SIG-M5 (cell line): ENCODE results near the gene UGT1A4.
"Not testable (repeated sequence)": the region's sequence is repeated elsewhere in the genome, so short reads cannot be mapped to it uniquely, and the experiment has no call there.

Experiments
- DNase-seq: peaks from one replicate; lab custom pipeline; 2025; lab: John Stamatoyannopoulos, UW

The UGT1A4 gene

GRCh38 chr2:233700028-233700635 lies 18.4 kb upstream of the UGT1A4 start:
- no peak for DNase-seq

DNA sequence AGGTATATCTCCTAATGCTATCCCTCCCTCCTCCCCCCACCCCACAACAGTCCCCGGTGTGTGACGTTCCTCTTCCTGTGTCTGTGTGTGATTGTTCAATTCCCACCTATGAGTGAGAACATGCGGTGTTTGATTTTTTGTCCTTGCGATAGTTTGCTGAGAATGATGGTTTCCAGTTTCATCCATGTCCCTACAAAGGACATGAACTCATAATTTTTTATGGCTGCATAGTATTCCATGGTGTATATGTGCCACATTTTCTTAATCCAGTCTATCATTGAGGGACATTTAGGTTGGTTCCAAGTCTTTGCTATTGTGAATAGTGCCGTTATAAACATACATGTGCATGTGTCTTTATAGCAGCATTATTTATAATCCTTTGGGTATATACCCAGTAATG lies 17.7 kb upstream of the UGT1A4 start:
- DNase-seq = not testable (repeated sequence)

DNA sequence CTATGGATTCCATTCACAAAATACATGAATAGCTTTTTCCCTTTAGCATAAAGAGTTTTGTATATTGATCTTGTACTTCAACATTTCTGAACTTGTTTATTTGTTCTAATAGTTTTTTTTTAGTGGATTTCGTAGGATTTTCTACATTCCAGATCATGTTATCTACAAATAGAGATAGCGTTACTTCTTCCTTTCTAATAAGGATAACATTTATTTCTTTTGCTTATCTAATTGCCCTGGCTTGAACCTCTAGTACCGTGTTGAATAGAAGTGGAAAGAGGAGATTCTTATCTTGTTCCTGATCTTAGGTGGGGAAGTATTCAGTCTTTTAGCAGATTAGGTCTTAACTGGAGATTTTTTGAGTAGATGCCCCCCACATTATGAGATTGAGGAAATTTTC lies 16.3 kb upstream of the UGT1A4 start:
- no peak for DNase-seq

DNA sequence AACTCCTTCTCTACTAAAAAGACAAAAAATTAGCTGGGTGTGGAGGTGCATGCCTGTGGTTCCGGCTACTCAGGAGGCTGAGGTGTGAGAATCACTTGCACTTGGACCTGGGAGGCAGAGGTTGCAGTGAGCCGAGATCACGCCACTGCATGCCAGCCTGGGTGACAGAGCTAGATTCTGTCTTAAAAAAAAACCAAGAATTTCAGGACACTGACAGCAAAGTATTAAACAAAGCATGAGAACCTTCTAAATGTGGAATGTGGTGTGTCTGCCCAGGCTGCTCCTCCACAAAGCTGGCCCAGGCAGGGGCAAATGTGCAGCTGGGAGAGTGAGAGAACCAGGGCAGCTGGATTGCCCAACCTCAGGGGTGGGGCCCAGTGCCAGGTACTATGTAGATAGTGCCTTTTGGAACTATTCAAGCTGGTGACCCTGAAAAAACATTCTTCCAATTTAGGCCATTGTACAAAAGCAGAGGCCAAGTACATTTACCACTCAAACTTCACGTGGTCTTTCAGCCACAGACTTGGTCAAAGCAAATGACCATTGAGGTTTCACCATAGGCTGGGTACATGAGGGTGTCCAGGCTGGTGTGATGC lies 12.5 kb upstream of the UGT1A4 start:
- DNase-seq = no peak

DNA sequence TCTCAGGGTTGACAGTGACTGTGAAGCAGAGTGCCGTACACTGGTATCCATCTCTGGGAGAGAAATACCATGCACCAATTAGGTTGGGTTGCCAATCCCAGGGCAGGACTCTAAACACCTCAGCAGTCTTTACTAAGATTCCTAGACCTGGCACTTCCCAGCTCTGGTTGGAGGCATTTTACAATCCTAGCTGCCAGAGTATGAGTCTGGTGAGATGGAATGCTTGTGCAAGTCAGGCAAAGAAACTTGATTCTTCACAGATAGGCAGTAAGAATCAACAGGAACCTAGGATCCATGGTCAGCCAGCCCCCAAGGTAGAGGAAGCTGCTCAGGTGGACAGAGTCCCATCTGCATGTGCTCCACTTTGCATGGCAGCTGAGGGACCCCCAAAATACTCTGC lies 11.8 kb upstream of the UGT1A4 start:
- DNase-seq = no peak

- DNase-seq = no peak
These were observed 10.4 kb upstream of the UGT1A4 start for GRCh38 chr2:233707940-233708644.

DNA sequence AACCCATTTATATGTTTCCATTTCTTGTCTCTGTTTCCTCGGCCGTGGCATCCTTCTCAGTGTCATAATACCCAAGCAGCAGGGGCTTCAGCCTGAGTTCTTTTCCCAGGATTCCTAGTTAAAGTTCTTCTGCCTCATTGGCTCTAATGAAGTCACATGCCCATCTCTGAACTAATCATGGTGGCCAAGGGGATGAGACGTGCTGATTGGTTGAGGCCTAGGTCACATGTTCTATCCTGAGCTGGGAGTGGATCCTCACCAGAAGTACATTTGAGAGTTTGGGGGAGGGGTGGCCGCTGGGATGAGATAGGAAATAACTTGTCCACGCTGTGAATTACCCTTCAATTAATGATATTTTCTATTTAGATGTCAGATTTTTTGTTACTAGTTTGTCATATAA lies 9.6 kb upstream of the UGT1A4 start:
- DNase-seq = no peak

DNA sequence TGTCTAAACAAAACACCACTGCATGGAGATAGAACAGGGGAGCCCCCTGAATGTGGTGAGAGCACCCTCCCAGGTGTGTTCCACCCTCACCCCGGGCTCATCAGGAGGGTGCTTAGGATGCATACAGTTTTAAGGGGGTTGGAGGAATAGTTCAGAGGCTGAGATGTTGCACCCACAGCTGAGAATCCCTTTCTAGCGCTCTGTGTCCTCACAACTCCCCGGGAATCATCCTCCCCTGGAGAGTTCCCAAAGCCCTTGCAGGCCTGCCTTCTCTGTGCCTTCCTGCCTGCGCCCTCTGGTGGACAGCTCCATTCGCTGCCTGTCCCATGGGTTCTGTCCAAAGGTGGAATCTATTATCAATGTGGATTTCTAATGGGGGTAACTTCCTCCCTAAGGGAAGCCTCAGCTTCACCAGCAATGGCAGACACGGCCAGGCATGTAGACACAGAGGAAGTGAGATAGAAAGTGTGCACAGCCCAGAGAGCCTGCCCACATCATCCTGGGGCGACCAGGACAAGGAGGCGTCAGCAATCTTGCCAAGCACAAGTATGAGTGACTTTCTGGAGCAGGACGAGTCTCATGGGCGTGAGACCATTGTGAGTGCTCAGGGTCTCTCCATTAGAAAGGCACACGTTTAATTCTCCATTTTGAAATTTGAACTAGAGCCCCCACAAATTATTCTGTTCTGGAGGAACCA lies 7.1 kb upstream of the UGT1A4 start:
- no peak for DNase-seq

DNA sequence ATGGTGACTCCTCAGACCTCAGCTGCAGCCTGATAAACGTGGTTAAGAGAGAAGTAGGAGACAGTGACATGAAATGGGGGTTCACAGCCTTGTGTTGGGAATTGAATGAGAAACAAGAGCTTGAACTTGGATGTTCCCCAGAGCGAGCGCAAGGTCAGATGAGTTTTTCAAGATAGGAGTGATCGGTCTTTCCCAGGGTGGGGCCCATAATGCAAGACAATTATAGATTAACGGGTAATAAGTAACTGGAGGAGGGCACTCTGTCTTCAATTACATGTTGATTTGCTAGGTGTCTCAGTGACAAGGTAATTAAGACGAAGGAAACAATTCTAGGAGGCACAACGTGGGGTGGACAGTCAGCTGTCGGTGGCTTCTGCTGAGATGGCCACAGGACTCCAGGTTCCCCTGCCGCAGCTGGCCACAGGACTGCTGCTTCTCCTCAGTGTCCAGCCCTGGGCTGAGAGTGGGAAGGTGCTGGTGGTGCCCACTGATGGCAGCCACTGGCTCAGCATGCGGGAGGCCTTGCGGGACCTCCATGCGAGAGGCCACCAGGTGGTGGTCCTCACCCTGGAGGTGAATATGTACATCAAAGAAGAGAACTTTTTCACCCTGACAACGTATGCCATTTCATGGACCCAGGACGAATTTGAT lies 5.8 kb upstream of the UGT1A4 start, which contains the start of gene UGT1A5:
Gene UGT1A5 (plus strand): TSS at position 297 of the 651 bp plus-strand sequence. CDS start 85 bp downstream, at position 382.
- no peak for DNase-seq

DNA sequence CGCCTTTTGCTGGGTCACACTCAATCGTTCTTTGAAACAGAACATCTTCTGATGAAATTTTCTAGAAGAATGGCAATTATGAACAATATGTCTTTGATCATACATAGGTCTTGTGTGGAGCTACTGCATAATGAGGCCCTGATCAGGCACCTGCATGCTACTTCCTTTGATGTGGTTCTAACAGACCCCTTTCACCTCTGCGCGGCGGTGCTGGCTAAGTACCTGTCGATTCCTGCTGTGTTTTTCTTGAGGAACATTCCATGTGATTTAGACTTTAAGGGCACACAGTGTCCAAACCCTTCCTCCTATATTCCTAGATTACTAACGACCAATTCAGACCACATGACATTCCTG lies 5.3 kb upstream of the UGT1A4 start:
- no peak for DNase-seq

GRCh38 chr2:233714121-233714520 lies 4.4 kb upstream of the UGT1A4 start:
- no peak for DNase-seq

DNA sequence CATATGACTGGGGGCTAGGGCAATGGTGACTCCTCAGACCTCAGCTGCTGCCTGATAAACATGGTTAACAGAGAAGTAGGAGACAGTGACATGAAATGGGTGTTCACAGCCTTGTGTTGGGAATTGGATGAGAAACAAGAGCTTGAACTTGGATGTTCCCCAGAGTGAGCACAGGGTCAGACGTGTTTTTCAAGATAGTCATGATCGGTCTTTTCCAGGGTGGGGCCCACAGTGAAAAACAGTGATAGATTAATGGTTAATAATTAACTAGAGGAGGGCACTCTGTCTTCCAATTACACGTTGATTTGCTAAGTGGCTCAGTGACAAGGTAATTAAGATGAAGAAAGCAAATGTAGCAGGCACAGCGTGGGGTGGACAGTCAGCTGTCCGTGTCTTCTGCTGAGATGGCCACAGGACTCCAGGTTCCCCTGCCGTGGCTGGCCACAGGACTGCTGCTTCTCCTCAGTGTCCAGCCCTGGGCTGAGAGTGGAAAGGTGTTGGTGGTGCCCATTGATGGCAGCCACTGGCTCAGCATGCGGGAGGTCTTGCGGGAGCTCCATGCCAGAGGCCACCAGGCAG lies 10.3 kb downstream of the UGT1A4 start, which contains the start of gene UGT1A3:
Gene UGT1A3 (plus strand): TSS at position 320 of the 579 bp plus-strand sequence. CDS start 85 bp downstream, at position 405.
- no peak for DNase-seq

GRCh38 chr2:233736868-233737653 lies 18.5 kb downstream of the UGT1A4 start:
- DNase-seq = not testable (repeated sequence)

DNA sequence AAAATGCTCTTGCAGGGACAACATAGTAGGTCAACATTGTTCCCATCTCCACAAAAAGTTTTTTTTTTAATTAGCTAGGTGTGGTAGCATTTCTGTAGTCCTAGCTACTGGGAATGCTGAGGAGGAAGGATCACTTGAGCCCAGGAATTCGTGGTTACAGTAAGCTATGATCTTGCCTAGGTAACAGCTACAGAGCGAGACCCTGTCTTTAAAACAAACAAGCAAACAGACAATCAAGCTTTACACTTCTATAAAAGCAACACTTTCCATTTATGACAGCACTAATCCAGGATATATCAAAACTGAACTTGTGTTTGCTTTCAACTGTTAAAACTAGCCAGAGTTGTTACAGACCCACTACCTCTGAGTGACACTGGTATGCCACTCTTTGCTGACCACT lies 22.3 kb downstream of the UGT1A4 start:
- no peak for DNase-seq

GRCh38 chr2:233743464-233744259 lies 25.1 kb downstream of the UGT1A4 start:
- no peak for DNase-seq

GRCh38 chr2:233745073-233745755 lies 26.7 kb downstream of the UGT1A4 start:
- DNase-seq = no peak

- not testable (repeated sequence) for DNase-seq
These were observed 27.3 kb downstream of the UGT1A4 start for GRCh38 chr2:233745838-233746237.

DNA sequence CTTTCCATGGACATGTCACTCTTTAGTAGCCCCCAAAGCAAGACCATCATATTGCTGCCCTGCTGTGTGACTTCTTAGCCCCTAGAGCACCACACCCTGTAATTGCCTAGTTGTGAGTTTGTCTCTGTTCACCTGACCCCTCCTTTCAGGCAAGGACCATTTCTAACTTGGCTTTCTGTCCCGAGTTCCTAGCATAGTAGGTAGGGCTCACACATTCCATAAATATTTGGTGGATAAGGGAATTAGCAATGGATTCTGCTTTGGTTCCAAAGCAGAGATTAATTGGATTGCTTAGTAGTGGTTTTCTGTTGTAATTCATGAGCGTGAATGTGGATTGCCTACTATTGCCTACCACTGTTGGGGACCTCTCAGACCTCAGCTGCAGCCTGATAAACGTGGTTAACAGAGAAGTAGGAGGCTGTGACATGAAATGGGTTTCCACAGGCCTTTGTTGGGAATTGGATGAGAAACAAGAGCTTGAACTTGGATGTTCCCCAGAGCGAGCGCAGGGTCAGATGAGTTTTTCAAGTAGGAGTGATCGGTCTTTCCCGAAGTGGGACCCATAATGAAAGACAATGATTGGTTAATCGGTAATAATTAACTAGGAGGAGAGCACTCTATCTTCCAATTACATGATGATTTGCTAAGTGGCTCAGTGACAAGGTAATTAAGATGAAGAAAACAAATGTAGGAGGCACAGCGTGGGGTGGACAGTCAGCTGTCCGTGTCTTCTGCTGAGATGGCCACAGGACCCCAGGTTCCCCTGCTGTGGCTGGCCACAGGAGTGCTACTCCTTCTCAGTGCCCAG lies 28.1 kb downstream of the UGT1A4 start:
- DNase-seq = no peak

DNA sequence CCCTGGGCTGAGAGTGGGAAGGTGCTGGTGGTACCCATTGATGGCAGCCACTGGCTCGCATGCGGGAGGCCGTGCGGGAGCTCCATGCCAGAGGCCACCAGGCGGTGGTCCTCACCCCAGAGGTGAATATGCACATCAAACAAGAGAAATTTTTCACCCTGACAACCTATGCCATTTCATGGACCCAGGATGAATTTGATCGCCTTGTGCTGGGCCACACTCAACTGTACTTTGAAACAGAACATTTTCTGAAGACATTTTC lies 28.7 kb downstream of the UGT1A4 start:
- DNase-seq = no peak
